ENCODE results near the gene PREB.

Gene PREB

DNA sequence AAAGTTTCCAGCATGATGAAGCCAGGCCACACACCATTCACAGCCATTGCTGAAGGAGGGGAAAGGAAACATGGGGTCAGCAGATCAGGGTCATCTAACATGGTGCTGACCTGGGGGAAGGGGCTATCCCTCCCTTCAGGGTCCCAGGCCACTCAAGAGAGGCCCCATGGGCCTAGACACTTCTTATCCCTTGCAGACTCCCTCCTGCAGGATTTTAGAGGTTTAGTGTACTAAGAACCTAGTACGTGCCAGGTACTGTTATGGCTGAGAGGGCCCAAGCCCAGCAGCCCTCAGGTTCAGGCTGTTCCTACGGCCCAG, 39.0 kb downstream of the PREB start:
- no peak overlapping the region for H3K27ac ChIP-seq (ENCODE audit: low read depth, low read length)
- H3K9me2 ChIP-seq (replicated peaks; ENCODE audit: insufficient read depth, low read length), result no peaks in the 10 kb centered on the region
- no peaks in the 10 kb centered on the region for H4K20me1 ChIP-seq (ENCODE audit: low read depth, low read length)
- TF ChIP-seq EZH2phosphoT487 (conservative IDR thresholded peaks at IDR 0.05; ENCODE audit: low read length), result no peak
- TF ChIP-seq, protein P1, sequence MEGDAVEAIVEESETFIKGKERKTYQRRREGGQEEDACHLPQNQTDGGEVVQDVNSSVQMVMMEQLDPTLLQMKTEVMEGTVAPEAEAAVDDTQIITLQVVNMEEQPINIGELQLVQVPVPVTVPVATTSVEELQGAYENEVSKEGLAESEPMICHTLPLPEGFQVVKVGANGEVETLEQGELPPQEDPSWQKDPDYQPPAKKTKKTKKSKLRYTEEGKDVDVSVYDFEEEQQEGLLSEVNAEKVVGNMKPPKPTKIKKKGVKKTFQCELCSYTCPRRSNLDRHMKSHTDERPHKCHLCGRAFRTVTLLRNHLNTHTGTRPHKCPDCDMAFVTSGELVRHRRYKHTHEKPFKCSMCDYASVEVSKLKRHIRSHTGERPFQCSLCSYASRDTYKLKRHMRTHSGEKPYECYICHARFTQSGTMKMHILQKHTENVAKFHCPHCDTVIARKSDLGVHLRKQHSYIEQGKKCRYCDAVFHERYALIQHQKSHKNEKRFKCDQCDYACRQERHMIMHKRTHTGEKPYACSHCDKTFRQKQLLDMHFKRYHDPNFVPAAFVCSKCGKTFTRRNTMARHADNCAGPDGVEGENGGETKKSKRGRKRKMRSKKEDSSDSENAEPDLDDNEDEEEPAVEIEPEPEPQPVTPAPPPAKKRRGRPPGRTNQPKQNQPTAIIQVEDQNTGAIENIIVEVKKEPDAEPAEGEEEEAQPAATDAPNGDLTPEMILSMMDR (IDR thresholded peaks at IDR 0.05; ENCODE audit: insufficient read depth, low read length, poor library complexity, severe bottlenecking), result no peak
- H3K79me2 ChIP-seq (ENCODE audit: insufficient read depth, low read length), result no peaks in the 10 kb centered on the region
- H3F3A ChIP-seq (ENCODE audit: insufficient read depth), result no peaks in the 10 kb centered on the region
- no peaks in the 10 kb centered on the region for H3K9me3 ChIP-seq (ENCODE audit: insufficient read depth, low read length)
- no peak overlapping the region for H3K9ac ChIP-seq (ENCODE audit: low read length)
- H3K27me3 ChIP-seq (ENCODE audit: low read length), result no peaks in the 10 kb centered on the region
- H2AFZ ChIP-seq (ENCODE audit: low read depth, low read length, severe bottlenecking), result peak overlapping the region; percentile 96
- H3K4me3 ChIP-seq (ENCODE audit: insufficient read depth, low read length, poor library complexity, severe bottlenecking), result no peak overlapping the region
- H3K4me2 ChIP-seq (ENCODE audit: low read depth, low read length, poor library complexity, severe bottlenecking), result no peak overlapping the region
- H3K36me3 ChIP-seq (ENCODE audit: low read length), result no peaks in the 10 kb centered on the region

DNA sequence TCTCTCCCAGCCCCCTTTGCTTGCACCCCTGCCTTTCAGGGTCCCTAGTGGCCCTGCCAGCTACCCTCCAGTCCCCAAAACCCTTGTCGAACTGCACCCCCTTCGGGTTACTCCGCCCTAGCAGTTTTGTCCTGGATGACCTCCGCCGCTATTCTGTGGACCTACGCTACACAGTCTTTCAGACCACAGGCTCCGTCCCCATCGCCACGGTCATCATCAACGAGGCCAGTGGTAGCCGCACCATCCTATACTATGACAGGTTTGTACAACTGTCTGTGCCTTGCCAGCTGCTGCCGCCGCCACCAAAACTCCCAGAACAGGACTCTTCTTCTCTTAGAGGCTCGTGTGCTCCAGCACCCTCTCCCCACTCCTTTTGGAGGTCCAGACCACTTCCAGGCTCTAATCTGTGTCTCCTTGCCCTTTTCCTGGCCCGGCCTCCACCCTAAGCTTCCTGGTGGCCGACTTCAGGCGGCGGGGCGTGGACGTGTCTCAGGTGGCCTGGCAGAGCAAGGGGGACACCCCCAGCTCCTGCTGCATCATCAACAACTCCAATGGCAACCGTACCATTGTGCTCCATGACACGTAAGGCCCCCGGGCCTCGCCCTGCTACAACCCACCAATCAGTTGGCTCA, 40.0 kb downstream of the PREB start:
- Histone ChIP-seq H4K20me1 (ENCODE audit: low read depth, low read length) (no peaks in the 10 kb centered on the region), H3K9me3 (ENCODE audit: insufficient read depth, low read length) (no peaks in the 10 kb centered on the region), H3K4me3 (ENCODE audit: insufficient read depth, low read length, poor library complexity, severe bottlenecking) (no peak overlapping the region), H3K79me2 (ENCODE audit: insufficient read depth, low read length) (no peaks in the 10 kb centered on the region), H3K36me3 (ENCODE audit: low read length) (no peaks in the 10 kb centered on the region), H2AFZ (ENCODE audit: low read depth, low read length, severe bottlenecking) (no peak overlapping the region), H3K9me2 (replicated peaks; ENCODE audit: insufficient read depth, low read length) (no peaks in the 10 kb centered on the region), H3K4me2 (ENCODE audit: low read depth, low read length, poor library complexity, severe bottlenecking) (no peak overlapping the region), H3F3A (ENCODE audit: insufficient read depth) (no peaks in the 10 kb centered on the region), H3K27me3 (ENCODE audit: low read length) (no peaks in the 10 kb centered on the region), H3K27ac (ENCODE audit: low read depth, low read length) (no peak overlapping the region), H3K9ac (ENCODE audit: low read length) (no peak overlapping the region)
- no peak for TF ChIP-seq EZH2phosphoT487 (conservative IDR thresholded peaks at IDR 0.05; ENCODE audit: low read length)
- TF ChIP-seq, protein P1 (IDR thresholded peaks at IDR 0.05; ENCODE audit: insufficient read depth, low read length, poor library complexity, severe bottlenecking), result no peak

DNA sequence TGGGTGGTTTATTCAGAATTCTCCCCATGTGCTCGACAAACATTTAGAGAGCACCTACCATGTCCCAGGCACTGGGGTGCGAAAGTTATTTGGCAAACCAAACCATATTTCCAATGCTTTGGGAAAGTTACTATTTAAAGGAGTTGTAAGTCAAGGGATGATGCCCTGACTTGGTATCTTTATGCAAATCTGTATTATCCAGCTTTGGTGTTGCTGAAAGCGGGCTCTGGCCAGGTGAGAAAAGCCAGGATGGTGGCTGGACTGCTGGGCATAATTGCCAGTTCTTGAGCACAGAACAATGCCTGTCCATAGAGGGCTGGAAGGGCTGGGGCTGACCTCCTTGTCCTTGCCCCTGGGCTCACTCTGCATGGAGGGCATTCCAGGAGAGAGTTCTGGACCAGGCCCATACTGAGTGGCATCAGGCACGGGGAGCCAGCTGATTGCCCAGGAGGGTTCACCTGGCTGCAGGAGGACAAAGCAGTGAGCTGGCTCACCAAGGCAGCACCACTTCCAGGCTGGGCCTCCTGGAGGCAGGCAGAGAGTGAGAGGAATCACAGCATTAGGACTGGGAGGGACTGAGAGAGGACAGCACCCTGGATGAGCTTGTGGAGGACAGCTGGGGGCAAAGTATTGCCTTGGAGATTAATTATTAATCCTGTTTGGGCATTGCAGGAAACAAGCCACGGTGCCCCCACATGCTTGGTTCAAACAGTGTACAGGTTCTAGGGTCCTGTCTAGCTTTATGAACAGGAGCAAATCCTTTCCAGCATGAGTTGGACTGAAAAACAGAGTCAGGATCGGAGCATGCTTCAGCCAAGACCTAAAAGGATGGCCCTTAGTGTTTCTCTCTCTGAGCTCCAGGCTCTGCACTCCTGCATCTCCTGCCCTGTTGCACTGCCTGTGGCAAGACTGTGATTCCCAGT, 40.7 kb downstream of the PREB start:
- Histone ChIP-seq H3K9ac (ENCODE audit: low read length) (no peak overlapping the region), H3K79me2 (ENCODE audit: insufficient read depth, low read length) (no peaks in the 10 kb centered on the region), H3K4me2 (ENCODE audit: low read depth, low read length, poor library complexity, severe bottlenecking) (no peak overlapping the region), H4K20me1 (ENCODE audit: low read depth, low read length) (no peaks in the 10 kb centered on the region), H3K4me3 (ENCODE audit: insufficient read depth, low read length, poor library complexity, severe bottlenecking) (no peak overlapping the region), H3K27me3 (ENCODE audit: low read length) (no peaks in the 10 kb centered on the region), H3K9me2 (replicated peaks; ENCODE audit: insufficient read depth, low read length) (no peaks in the 10 kb centered on the region), H3K9me3 (ENCODE audit: insufficient read depth, low read length) (no peaks in the 10 kb centered on the region), H3K27ac (ENCODE audit: low read depth, low read length) (no peak overlapping the region), H3F3A (ENCODE audit: insufficient read depth) (no peaks in the 10 kb centered on the region), H2AFZ (ENCODE audit: low read depth, low read length, severe bottlenecking) (no peak overlapping the region), H3K36me3 (ENCODE audit: low read length) (no peaks in the 10 kb centered on the region)
- no peak for TF ChIP-seq EZH2phosphoT487 (conservative IDR thresholded peaks at IDR 0.05; ENCODE audit: low read length)
- TF ChIP-seq, protein P1 (IDR thresholded peaks at IDR 0.05; ENCODE audit: insufficient read depth, low read length, poor library complexity, severe bottlenecking), result no peak
